H1 (cell line): ENCODE measurements around the gene SMIM5. TPM values are rescaled to one million over a fixed set of nuclear protein-coding genes. Genes with fewer than 3 reads are reported as not detected.

Source experiments
- CTCF ChIA-PET: fragments of 300-600 bp; sonication (Branson Sonifier 250); formaldehyde crosslinking; loops from one replicate; lab custom pipeline; 2021; ENCODE audit not compliant: partially characterized antibody; lab: Charles Lee
- POLR2A ChIA-PET: fragments of 300-600 bp; sonication (Branson Sonifier 250); formaldehyde crosslinking; loops from one replicate; lab custom pipeline; 2021; ENCODE audit warnings: inconsistent platforms; ENCODE audit not compliant: partially characterized antibody; lab: Charles Lee
- DNase-seq, 2 experiments: peaks; one replicate each; pipeline versions ENCODE4 v3.0.0 to v3.0.0-alpha.2; 2010 to 2022; ENCODE audit warnings: low spot score in 2 of 2, low read depth in 1 of 2, mixed read lengths in 1 of 2
- FAIRE-seq: peaks from 2 replicates; lab custom pipeline; 2011; peaks lifted over from hg19 to GRCh38; lab: Jason Lieb, UNC
- H2AFZ ChIP-seq: 2 replicates; pipeline ENCODE4 v1.8.1; 2012; ENCODE audit warnings: low read length, inconsistent platforms
- H2AK5ac ChIP-seq: 2 replicates; pipeline ENCODE4 v1.6.1; 2013; ENCODE audit warnings: low read depth, low read length
- H2BK120ac ChIP-seq: replicated peaks from 2 replicates; pipeline ENCODE3; 2013; ENCODE audit warnings: low read depth, low read length, inconsistent platforms
- H2BK12ac ChIP-seq: 2 replicates; pipeline ENCODE4 v1.6.1; 2013; ENCODE audit warnings: low read depth, low read length
- H2BK15ac ChIP-seq: 2 replicates; pipeline ENCODE4 v1.6.1; 2013; ENCODE audit warnings: low read length
- H2BK20ac ChIP-seq: 2 replicates; pipeline ENCODE4 v1.6.1; 2013; ENCODE audit warnings: low read length
- H2BK5ac ChIP-seq: 2 replicates; pipeline ENCODE4 v1.6.1; 2013; ENCODE audit warnings: low read depth, low read length
- H3K14ac ChIP-seq: 2 replicates; pipeline ENCODE4 v1.6.1; 2013; ENCODE audit warnings: inconsistent platforms; ENCODE audit not compliant: insufficient read length
- H3K18ac ChIP-seq: 2 replicates; pipeline ENCODE4 v1.6.1; 2013; ENCODE audit warnings: low read length; ENCODE audit errors: extremely low read depth
- H3K23ac ChIP-seq: 2 replicates; pipeline ENCODE4 v1.6.1; 2013; ENCODE audit warnings: inconsistent platforms; ENCODE audit not compliant: insufficient read length
- H3K23me2 ChIP-seq: 2 replicates; pipeline ENCODE4 v1.6.1; 2013; ENCODE audit warnings: low read depth, low read length
- H3K27ac ChIP-seq: 2 replicates; pipeline ENCODE4 v1.6.1; 2011; ENCODE audit warnings: low read depth, low read length, inconsistent platforms
- H3K27me3 ChIP-seq, 4 experiments: replicated peaks in 1 of 4; 1 replicate in 1 of 4; 2 replicates in 3 of 4; pipeline versions ENCODE4 v1.6.1 to v1.8.1; 2011 to 2013; ENCODE audit warnings: low read length in 3 of 4, mild to moderate bottlenecking in 3 of 4, inconsistent platforms in 2 of 4, mixed read lengths in 2 of 4, moderate library complexity in 1 of 4; ENCODE audit not compliant: control insufficient read depth in 3 of 4, insufficient read depth in 3 of 4; ENCODE audit errors: extremely low read depth in 1 of 4
- H3K36me3 ChIP-seq, 4 experiments: 2 replicates each; pipeline versions ENCODE4 v1.6.1 to v1.8.1; 2011 to 2013; ENCODE audit warnings: mild to moderate bottlenecking in 4 of 4, low read length in 3 of 4, moderate library complexity in 2 of 4, control low read depth in 1 of 4, inconsistent platforms in 1 of 4; ENCODE audit not compliant: insufficient read depth in 4 of 4, control insufficient read depth in 2 of 4
- H3K4ac ChIP-seq: replicated peaks from 2 replicates; pipeline ENCODE3; 2013; ENCODE audit warnings: low read length, low read depth, mixed read lengths, inconsistent platforms; ENCODE audit not compliant: insufficient read length
- H3K4me1 ChIP-seq, 4 experiments: replicated peaks in 1 of 4; 1 replicate in 1 of 4; 2 replicates in 3 of 4; pipeline versions ENCODE4 v1.6.1 to v1.8.1; 2011 to 2013; ENCODE audit warnings: low read length in 3 of 4, inconsistent platforms in 2 of 4, mixed read lengths in 1 of 4; ENCODE audit not compliant: insufficient read depth in 4 of 4, control insufficient read depth in 3 of 4
- H3K4me2 ChIP-seq, 2 experiments: 2 replicates each; pipeline versions ENCODE4 v1.6.1 to v1.8.1; 2011 to 2013; ENCODE audit warnings: low read depth in 2 of 2, low read length in 2 of 2, control low read depth in 1 of 2, inconsistent platforms in 1 of 2, mild to moderate bottlenecking in 1 of 2; ENCODE audit not compliant: insufficient read depth in 1 of 2
- H3K4me3 ChIP-seq, 4 experiments: fragments of 200-600, 300-600 bp in 1 of 4; sonication (generic), shearing (Covaris generic), sonication (Bioruptor Twin) in 1 of 4; 2 replicates each; pipeline versions ENCODE4 v1.5.1 to v1.8.1; 2011 to 2016; ENCODE audit warnings: low read length in 4 of 4, low read depth in 3 of 4, control low read depth in 2 of 4, inconsistent platforms in 2 of 4, mild to moderate bottlenecking in 2 of 4, mixed read lengths in 1 of 4, moderate library complexity in 1 of 4; ENCODE audit not compliant: insufficient read depth in 2 of 4; ENCODE audit errors: extremely low read depth in 1 of 4
- H3K56ac ChIP-seq: replicated peaks from 2 replicates; pipeline ENCODE3; 2013; ENCODE audit warnings: low read depth, mild to moderate bottlenecking, mixed read lengths, low read length, inconsistent platforms; ENCODE audit not compliant: insufficient read length
- H3K79me1 ChIP-seq: 2 replicates; pipeline ENCODE4 v1.6.1; 2013; ENCODE audit warnings: low read depth, low read length, control low read depth
- H3K79me2 ChIP-seq, 2 experiments: 2 replicates each; pipeline versions ENCODE4 v1.6.1 to v1.8.1; 2012 to 2013; ENCODE audit warnings: low read length in 2 of 2, mild to moderate bottlenecking in 2 of 2, inconsistent platforms in 1 of 2; ENCODE audit not compliant: insufficient read depth in 2 of 2, control insufficient read depth in 1 of 2
- H3K9ac ChIP-seq, 4 experiments: replicated peaks in 1 of 4; 1 replicate in 1 of 4; 2 replicates in 3 of 4; pipeline versions ENCODE4 v1.6.1 to v1.8.1; 2011 to 2013; ENCODE audit warnings: low read depth in 3 of 4, low read length in 3 of 4, control low read depth in 2 of 4, mild to moderate bottlenecking in 2 of 4, moderate library complexity in 2 of 4, inconsistent platforms in 1 of 4; ENCODE audit errors: extremely low read depth in 1 of 4
- H3K9me3 ChIP-seq, 2 experiments: 2 replicates each; pipeline versions ENCODE4 v1.6.1 to v1.8.1; 2012 to 2013; ENCODE audit warnings: mild to moderate bottlenecking in 2 of 2, moderate library complexity in 2 of 2, control low read depth in 1 of 2, inconsistent platforms in 1 of 2, low read depth in 1 of 2, low read length in 1 of 2, mixed read lengths in 1 of 2; ENCODE audit not compliant: insufficient read depth in 2 of 2
- H4K20me1 ChIP-seq, 2 experiments: replicated peaks in 1 of 2; 2 replicates each; pipeline versions ENCODE3 to v1.8.1; 2011 to 2013; ENCODE audit warnings: inconsistent platforms in 2 of 2, low read length in 2 of 2, mild to moderate bottlenecking in 1 of 2; ENCODE audit not compliant: insufficient read depth in 2 of 2, control insufficient read depth in 1 of 2
- H4K5ac ChIP-seq: 2 replicates; pipeline ENCODE4 v1.6.1; 2013; ENCODE audit warnings: low read length, low read depth, mixed read lengths, inconsistent platforms; ENCODE audit not compliant: insufficient read length
- H4K8ac ChIP-seq: 2 replicates; pipeline ENCODE4 v1.8.0; 2013; ENCODE audit warnings: mild to moderate bottlenecking, moderate library complexity, low read length, inconsistent platforms; ENCODE audit not compliant: insufficient read depth; ENCODE audit errors: extremely low read depth
- H4K91ac ChIP-seq: replicated peaks from 2 replicates; pipeline ENCODE3; 2013; ENCODE audit warnings: low read length, mixed read lengths, inconsistent platforms; ENCODE audit not compliant: insufficient read length
- KDM4A ChIP-seq: IDR thresholded peaks from one replicate; pipeline ENCODE4 v1.7.1; 2012; ENCODE audit warnings: low read depth, mild to moderate bottlenecking, moderate library complexity, low read length, inconsistent platforms; ENCODE audit not compliant: severe bottlenecking
- WGBS, 2 experiments: shearing (Covaris generic) in 1 of 2; methylation state at CpG; one replicate each; pipeline versions ENCODE4 v1.1.6 to v1.1.7; 2013 to 2015; ENCODE audit warnings: low lambda C conversion rate in 2 of 2, mixed read lengths in 2 of 2, inconsistent platforms in 1 of 2, low coverage in 1 of 2, missing lambda C conversion rate in 1 of 2; ENCODE audit not compliant: insufficient replicate concordance in 2 of 2, insufficient coverage in 1 of 2, insufficient read length in 1 of 2; ENCODE audit errors: extremely low coverage in 1 of 2, missing lambda C conversion rate in 1 of 2; 5-methylcytosine and 5-hydroxymethylcytosine counted together
- polyA plus RNA-seq, 7 experiments: library from polyadenylated mRNA; depleted of rRNA in 3 of 7; stranded (reverse) in 5 of 7; unstranded in 2 of 7; fragments of >200 nt in 5 of 7; fragments of 200-250 nt in 2 of 7; gene quantifications; 1 replicate in 5 of 7; 2 replicates in 1 of 7; 4 replicates in 1 of 7; pipeline versions ENCODE4 v1.2.1 to v1.2.3, GENCODE V29; 2011 to 2013; ENCODE audit warnings: missing spikeins in 2 of 7, mixed read lengths in 2 of 7
- total RNA-seq: library from RNA; stranded (reverse); fragmentation: NEBNext Ultra II Directional; extraction: Animal tissue kit (Norgen Biotek cat#: 25700); gene quantifications from 2 replicates; pipeline ENCODE4 v1.2.1, GENCODE V29; 2021

Gene SMIM5
- total and polyA plus RNA-seq, 2 of the 8 experiments (the other 6 are each of a cell fraction or from before 2014, with no cell fraction given), result not detected

GRCh38 chr17:75684924-75685323, 51.7 kb downstream of the SMIM5 start:
- Histone ChIP-seq H2AK5ac (no peak overlapping the region), H3K4me2 (no peak overlapping the region), H3K4ac (no peak overlapping the region), H3K4me3 (no peak overlapping the region), H3K9ac (peak overlapping the region in 3 of 4 experiments; percentile 5 to 31 (median 21); a peak in 1 of 7 replicates), H3K79me2 (peaks cover 2 to 78% of the 10 kb centered on the region in 2 experiments; a peak in 3 of 4 replicates), H3K23me2 (peaks cover 2% of the 10 kb centered on the region; the same call in 1 of the 2 replicates), H4K5ac (no peak overlapping the region), H3K4me1 (no peaks in the 10 kb centered on the region), H2AFZ (no peak overlapping the region), H3K9me3 (no peaks in the 10 kb centered on the region), H3K27me3 (no peaks in the 10 kb centered on the region), H2BK120ac (no peak overlapping the region), H3K27ac (no peak overlapping the region), H4K8ac (no peak overlapping the region), H3K36me3 (peaks cover 0 to 6% (median 0%) of the 10 kb centered on the region in 4 experiments; a peak in 2 of 8 replicates), H2BK12ac (no peak overlapping the region), H4K20me1 (peaks cover 9 to 13% of the 10 kb centered on the region in 2 experiments), H3K56ac (no peak overlapping the region), H4K91ac (no peak overlapping the region), H3K18ac (no peak overlapping the region), H2BK15ac (no peak overlapping the region), H3K14ac (no peak overlapping the region), H2BK5ac (no peak overlapping the region; the same call in 1 of the 2 replicates), H3K23ac (no peak overlapping the region), H3K79me1 (peaks cover 22% of the 10 kb centered on the region), H2BK20ac (no peak overlapping the region)
- TF ChIP-seq KDM4A, result no peak
- CTCF ChIA-PET, result interaction anchor here (1.2 to 4.9 kb wide), 8 partner anchors 10 to 83 kb away, joined by 3 to 40 read pairs (median 7); partner anchors contain the start of gene SMIM5
- FAIRE-seq (no peak), DNase-seq (no peak)
- POLR2A ChIA-PET, result interaction anchor here (1.0 to 1.6 kb wide), 2 partner anchors 17 to 80 kb away, joined by 3 read pairs; no protein-coding TSS in a partner anchor
- 91% methylated on average over 7 of the region's 7 CpGs; no CpG with 5 or more reads in 1 of the 2 experiments for WGBS, 2 experiments
